ENCODE measurements around the gene CCL28. TPM values are rescaled to one million over a fixed set of nuclear protein-coding genes. Genes with fewer than 3 reads are reported as not detected.
A peak's percentile ranks its signal among the peaks of the same experiment; 100 is the strongest.

CCL28 gene
- total RNA-seq, 4 donors from 2014 or later, result 2.7 to 15.1 (median 7.2) TPM

- 49 to 51% methylated on average over 2 of the region's 2 CpGs for WGBS, 2 donors
- no peaks in the 10 kb centered on the region for H3K27me3 ChIP-seq
- DNase-seq (ENCODE audit: low spot score in 2 of 2), result no peak
These were observed 48.6 kb downstream of the CCL28 start for GRCh38 chr5:43363445-43364152.

GRCh38 chr5:43362725-43363435 lies 49.3 kb downstream of the CCL28 start:
- no peaks in the 10 kb centered on the region for H3K27me3 ChIP-seq
- H3K36me3 ChIP-seq, result peaks cover 0 to 9% (median 0%) of the 10 kb centered on the region in 3 donors
- DNase-seq (ENCODE audit: low spot score in 2 of 2), result no peak
- H3K9me3 ChIP-seq, result peaks cover 0 to 34% (median 2%) of the 10 kb centered on the region in 4 donors
- no peaks in the 10 kb centered on the region for H3K4me1 ChIP-seq
- TF ChIP-seq CTCF (IDR thresholded peaks at IDR 0.05) (no peak), EP300 (IDR thresholded peaks at IDR 0.05) (no peak), POLR2A (IDR thresholded peaks at IDR 0.05) (no peak)
- 89 to 95% methylated on average over 3 of the region's 3 CpGs for WGBS, 2 donors
- H3K4me3 ChIP-seq, result no peak overlapping the region
- no peak overlapping the region for H3K27ac ChIP-seq

More at GRCh38 chr5:43363445-43364152, 48.6 kb downstream of the CCL28 start:
- Histone ChIP-seq H3K36me3 (peaks cover 0 to 9% (median 0%) of the 10 kb centered on the region in 3 donors), H3K4me1 (no peaks in the 10 kb centered on the region), H3K4me3 (no peak overlapping the region), H3K27ac (no peak overlapping the region), H3K9me3 (peaks cover 0 to 37% (median 2%) of the 10 kb centered on the region in 4 donors)
- no peak for TF ChIP-seq POLR2A (IDR thresholded peaks at IDR 0.05)
- no peak for TF ChIP-seq EP300 (IDR thresholded peaks at IDR 0.05)
- no peak for TF ChIP-seq CTCF (IDR thresholded peaks at IDR 0.05)

GRCh38 chr5:43358726-43359125 lies 53.5 kb downstream of the CCL28 start:
- no peaks in the 10 kb centered on the region for H3K36me3 ChIP-seq
- no peak for TF ChIP-seq EP300 (IDR thresholded peaks at IDR 0.05)
- TF ChIP-seq CTCF (IDR thresholded peaks at IDR 0.05), result no peak
- TF ChIP-seq POLR2A (IDR thresholded peaks at IDR 0.05), result no peak
- H3K4me3 ChIP-seq, result no peak overlapping the region
- no peaks in the 10 kb centered on the region for H3K27me3 ChIP-seq
- no peak overlapping the region for H3K27ac ChIP-seq
- no peaks in the 10 kb centered on the region for H3K4me1 ChIP-seq
- no peak for DNase-seq (ENCODE audit: low spot score in 2 of 2)
- H3K9me3 ChIP-seq, result peaks cover 0 to 18% (median 2%) of the 10 kb centered on the region in 4 donors

GRCh38 chr5:43358301-43358700 lies 53.9 kb downstream of the CCL28 start:
- Histone ChIP-seq H3K4me3 (no peak overlapping the region), H3K36me3 (no peaks in the 10 kb centered on the region), H3K9me3 (peaks cover 0 to 18% (median 2%) of the 10 kb centered on the region in 4 donors), H3K27me3 (no peaks in the 10 kb centered on the region), H3K4me1 (no peaks in the 10 kb centered on the region), H3K27ac (peak overlapping the region in 1 of 4 donors; percentile 10)
- 31 to 41% methylated on average over 3 of the region's 3 CpGs for WGBS, 2 donors
- no peak for DNase-seq (ENCODE audit: low spot score in 2 of 2)
- TF ChIP-seq CTCF (IDR thresholded peaks at IDR 0.05), result no peak
- TF ChIP-seq EP300 (IDR thresholded peaks at IDR 0.05), result no peak
- no peak for TF ChIP-seq POLR2A (IDR thresholded peaks at IDR 0.05)

GRCh38 chr5:43357878-43358281 lies 54.3 kb downstream of the CCL28 start:
- no peak for DNase-seq (ENCODE audit: low spot score in 2 of 2)
- peaks cover 0 to 18% (median 2%) of the 10 kb centered on the region in 4 donors for H3K9me3 ChIP-seq
- H3K4me1 ChIP-seq, result no peaks in the 10 kb centered on the region
- TF ChIP-seq POLR2A (IDR thresholded peaks at IDR 0.05) (no peak), EP300 (IDR thresholded peaks at IDR 0.05) (no peak), CTCF (IDR thresholded peaks at IDR 0.05) (no peak)
- WGBS, 2 donors, result 47 to 56% methylated on average over 3 of the region's 3 CpGs
- H3K27ac ChIP-seq, result peak overlapping the region in 1 of 4 donors; percentile 10
- no peak overlapping the region for H3K4me3 ChIP-seq
- H3K27me3 ChIP-seq, result no peaks in the 10 kb centered on the region
- H3K36me3 ChIP-seq, result no peaks in the 10 kb centered on the region
